Adipocyte (in vitro differentiated cells): ENCODE data around the gene RAG1.

Experiments
- DNase-seq: peaks from one replicate; pipeline ENCODE4 v3.0.0-alpha.2; 2015; ENCODE audit warnings: low read depth
- H3K27me3 ChIP-seq: replicated peaks from 2 replicates; pipeline ENCODE4 v1.7.0; 2013; ENCODE audit warnings: mild to moderate bottlenecking, low read length, moderate library complexity; ENCODE audit not compliant: control insufficient read depth, insufficient read depth
- H3K36me3 ChIP-seq: 2 replicates; pipeline ENCODE4 v1.7.0; 2013; ENCODE audit warnings: low read length, mild to moderate bottlenecking, moderate library complexity; ENCODE audit not compliant: control insufficient read depth, insufficient read depth, severe bottlenecking
- H3K4me1 ChIP-seq: 2 replicates; pipeline ENCODE4 v1.7.0; 2013; ENCODE audit warnings: mild to moderate bottlenecking, low read length, moderate library complexity; ENCODE audit not compliant: control insufficient read depth, insufficient read depth
- H3K4me3 ChIP-seq: 2 replicates; pipeline ENCODE4 v1.7.0; 2013; ENCODE audit warnings: mild to moderate bottlenecking, low read length, moderate library complexity
- H3K9ac ChIP-seq: 2 replicates; pipeline ENCODE4 v1.7.0; 2013; ENCODE audit warnings: mild to moderate bottlenecking, low read length, moderate library complexity
- H3K9me3 ChIP-seq: 2 replicates; pipeline ENCODE4 v1.7.0; 2013; ENCODE audit warnings: mild to moderate bottlenecking, low read length, moderate library complexity; ENCODE audit not compliant: control insufficient read depth

Gene RAG1

DNA sequence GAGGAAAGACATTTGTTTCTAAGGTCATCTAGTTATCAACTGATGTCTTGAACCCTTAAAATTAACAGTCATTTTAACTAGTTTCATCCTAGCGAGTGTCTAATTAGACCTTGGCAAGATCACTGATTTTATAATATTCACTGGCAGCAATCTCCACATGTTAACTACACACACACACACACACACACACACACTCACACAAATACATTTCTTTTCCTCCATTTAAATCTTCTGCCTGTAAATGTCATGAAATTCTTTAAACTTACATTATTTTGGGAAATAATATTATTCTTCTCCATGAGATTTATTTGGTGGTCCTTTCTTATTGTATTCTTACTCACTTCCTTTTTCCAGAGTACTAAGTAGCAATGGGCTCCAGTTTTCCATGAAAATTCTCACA, 23.6 kb downstream of the RAG1 start:
- no peak for DNase-seq
- H3K27me3 ChIP-seq, result peaks cover 7% of the 10 kb centered on the region
- H3K4me1 ChIP-seq, result peaks cover 7% of the 10 kb centered on the region
- no peak overlapping the region for H3K9ac ChIP-seq
- H3K36me3 ChIP-seq, result no peaks in the 10 kb centered on the region
- H3K4me3 ChIP-seq, result no peak overlapping the region
- no peaks in the 10 kb centered on the region for H3K9me3 ChIP-seq

DNA sequence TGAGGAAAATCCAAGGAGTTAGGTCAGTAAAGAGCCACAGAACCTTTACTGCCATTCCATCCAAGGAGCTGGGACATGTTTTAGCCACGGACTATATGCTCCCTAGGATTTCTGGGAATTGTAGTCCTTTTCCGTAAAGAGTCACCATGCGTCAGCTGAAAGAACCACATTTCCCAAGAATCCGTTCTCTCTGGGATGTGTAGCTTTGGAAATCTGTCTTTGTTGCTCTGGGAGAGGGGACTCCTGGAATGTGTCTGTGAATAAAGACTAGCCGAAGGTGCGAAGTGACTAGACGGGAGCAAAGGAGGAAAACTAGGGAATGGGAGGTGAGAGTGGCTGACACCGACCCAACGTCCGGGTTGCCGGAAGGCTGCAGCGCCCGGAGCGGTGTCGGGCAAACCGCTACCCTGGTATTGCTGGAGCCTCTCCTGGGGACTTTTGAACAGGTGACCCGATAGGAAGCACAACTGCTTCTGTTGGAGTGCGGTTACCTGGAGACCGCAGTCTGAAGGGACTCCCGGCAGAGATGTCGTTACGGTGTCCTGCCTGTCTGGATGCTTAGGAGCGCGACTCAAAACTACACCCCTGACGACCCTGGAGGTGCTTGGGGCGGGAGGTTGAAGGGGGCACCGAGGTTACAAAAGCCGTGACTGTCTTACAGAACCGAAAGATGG, 26.6 kb downstream of the RAG1 start, which contains the start of gene IFTAP:
Gene IFTAP, plus strand, starts transcription at position 187 of the 674 bp plus-strand sequence. CDS start 15,602 bp downstream, outside the sequence.
- DNase-seq, result peak; percentile 94
- peaks cover 7% of the 10 kb centered on the region for H3K4me1 ChIP-seq
- peak within 1 kb of the TSS; percentile 98 for H3K4me3 ChIP-seq
- H3K36me3 ChIP-seq, result no peaks in the 10 kb centered on the region
- H3K9me3 ChIP-seq, result no peaks in the 10 kb centered on the region
- H3K27me3 ChIP-seq, result peaks cover 7% of the 10 kb centered on the region
- H3K9ac ChIP-seq, result peak within 1 kb of the TSS; percentile 88

DNA sequence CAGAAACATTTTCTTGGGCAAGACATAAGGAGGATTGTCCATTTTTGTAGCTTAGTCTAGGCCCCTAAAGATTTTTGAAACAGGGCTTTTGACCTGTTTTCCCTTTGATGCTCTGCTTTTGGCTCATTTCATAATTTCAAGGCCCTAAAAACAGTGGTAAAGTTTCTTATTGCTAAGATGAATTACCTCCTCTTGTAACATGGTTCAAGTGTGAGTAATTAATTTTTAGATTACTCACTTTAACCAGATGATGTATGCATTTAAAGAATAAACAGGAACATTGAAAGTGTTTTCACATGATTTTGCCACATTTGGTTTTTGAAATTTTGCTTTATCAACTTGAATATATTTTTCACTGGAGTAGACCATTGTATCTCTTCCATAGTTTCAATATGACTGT, 29.1 kb downstream of the RAG1 start:
- Histone ChIP-seq H3K4me3 (no peak overlapping the region), H3K4me1 (peaks cover 7% of the 10 kb centered on the region), H3K27me3 (no peaks in the 10 kb centered on the region), H3K36me3 (no peaks in the 10 kb centered on the region), H3K9ac (no peak overlapping the region), H3K9me3 (no peaks in the 10 kb centered on the region)
- DNase-seq, result no peak

- Histone ChIP-seq H3K36me3 (no peaks in the 10 kb centered on the region), H3K9me3 (no peaks in the 10 kb centered on the region), H3K4me3 (no peak within 1 kb of the TSS), H3K4me1 (peaks cover 7% of the 10 kb centered on the region), H3K9ac (no peak within 1 kb of the TSS), H3K27me3 (no peaks in the 10 kb centered on the region)
- DNase-seq, result no peak
Observed at GRCh38 chr11:36598051-36598450, 30.2 kb downstream of the RAG1 start, which contains the start of gene RAG2. Gene RAG2 (minus strand): TSS chr11:36598236. CDS start chr11:36594168, 4,068 bp downstream.

- no peak overlapping the region for H3K4me3 ChIP-seq
- H3K27me3 ChIP-seq, result no peaks in the 10 kb centered on the region
- H3K9me3 ChIP-seq, result no peaks in the 10 kb centered on the region
- no peaks in the 10 kb centered on the region for H3K36me3 ChIP-seq
- peaks cover 3% of the 10 kb centered on the region for H3K4me1 ChIP-seq
- no peak overlapping the region for H3K9ac ChIP-seq
- no peak for DNase-seq
Observed at GRCh38 chr11:36600180-36600579, 32.4 kb downstream of the RAG1 start.

DNA sequence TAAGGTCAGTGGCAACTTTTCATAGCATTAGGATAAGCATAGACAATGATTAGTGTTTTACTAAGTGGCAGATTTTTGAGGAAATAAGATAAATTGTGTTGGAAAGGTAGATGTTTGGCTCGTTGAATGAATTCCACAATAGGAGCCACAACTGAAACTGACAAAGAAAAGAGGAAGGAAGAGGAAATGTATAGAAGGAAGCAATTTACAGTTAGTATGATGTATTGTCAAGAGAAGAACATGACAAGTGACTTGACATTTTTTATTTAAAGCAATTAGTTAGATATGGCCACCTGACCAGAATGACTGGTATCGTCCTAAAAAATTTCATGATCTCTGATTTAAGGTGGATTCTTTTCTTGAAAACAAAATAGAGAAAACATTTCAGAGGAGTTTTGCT, 33.3 kb downstream of the RAG1 start:
- Histone ChIP-seq H3K27me3 (no peaks in the 10 kb centered on the region), H3K9ac (no peak overlapping the region), H3K9me3 (no peaks in the 10 kb centered on the region), H3K4me3 (no peak overlapping the region), H3K4me1 (no peaks in the 10 kb centered on the region), H3K36me3 (no peaks in the 10 kb centered on the region)
- DNase-seq, result no peak

- Histone ChIP-seq H3K4me3 (no peak overlapping the region), H3K27me3 (no peaks in the 10 kb centered on the region)
Observed at GRCh38 chr11:36602135-36602534, 34.3 kb downstream of the RAG1 start.

GRCh38 chr11:36605221-36606216, 37.7 kb downstream of the RAG1 start:
- H3K27me3 ChIP-seq, result no peaks in the 10 kb centered on the region
- no peaks in the 10 kb centered on the region for H3K4me1 ChIP-seq
- H3K4me3 ChIP-seq, result no peak overlapping the region
- H3K9me3 ChIP-seq, result no peaks in the 10 kb centered on the region
- no peaks in the 10 kb centered on the region for H3K36me3 ChIP-seq
- no peak for DNase-seq
- H3K9ac ChIP-seq, result no peak overlapping the region

More at GRCh38 chr11:36602135-36602534, 34.3 kb downstream of the RAG1 start:
- no peaks in the 10 kb centered on the region for H3K36me3 ChIP-seq
- DNase-seq, result no peak
- no peaks in the 10 kb centered on the region for H3K4me1 ChIP-seq
- no peak overlapping the region for H3K9ac ChIP-seq
- H3K9me3 ChIP-seq, result no peaks in the 10 kb centered on the region

- H3K9me3 ChIP-seq, result no peaks in the 10 kb centered on the region
- H3K4me3 ChIP-seq, result no peak overlapping the region
- no peaks in the 10 kb centered on the region for H3K27me3 ChIP-seq
- no peaks in the 10 kb centered on the region for H3K36me3 ChIP-seq
- no peak overlapping the region for H3K9ac ChIP-seq
- no peak for DNase-seq
- H3K4me1 ChIP-seq, result no peaks in the 10 kb centered on the region
Observed at GRCh38 chr11:36608491-36609199, 40.8 kb downstream of the RAG1 start.

GRCh38 chr11:36609383-36609782, 41.6 kb downstream of the RAG1 start:
- Histone ChIP-seq H3K4me1 (no peaks in the 10 kb centered on the region), H3K9ac (no peak overlapping the region), H3K4me3 (no peak overlapping the region), H3K36me3 (no peaks in the 10 kb centered on the region), H3K27me3 (no peaks in the 10 kb centered on the region), H3K9me3 (no peaks in the 10 kb centered on the region)
- DNase-seq, result no peak

- no peaks in the 10 kb centered on the region for H3K9me3 ChIP-seq
- H3K4me3 ChIP-seq, result no peak overlapping the region
- no peak for DNase-seq
- no peaks in the 10 kb centered on the region for H3K36me3 ChIP-seq
- H3K4me1 ChIP-seq, result peaks cover 7% of the 10 kb centered on the region
- no peaks in the 10 kb centered on the region for H3K27me3 ChIP-seq
- no peak overlapping the region for H3K9ac ChIP-seq
Observed at GRCh38 chr11:36615826-36616225, 48.0 kb downstream of the RAG1 start.
